Fibroblast of villous mesenchyme (primary cell): Measurements from ENCODE around the gene MCF2L. TPM values are rescaled to one million over a fixed set of nuclear protein-coding genes. Genes with fewer than 3 reads are reported as not detected.

Source experiments
- DNase-seq: peaks from one replicate; pipeline ENCODE4 v3.0.0-alpha.2; 2010; ENCODE audit warnings: low read depth
- H3K4me3 ChIP-seq: 2 replicates; pipeline ENCODE4 v1.5.1; 2011; ENCODE audit warnings: low read depth, mild to moderate bottlenecking, low read length
- total RNA-seq: library from RNA; depleted of rRNA; stranded (reverse); fragments of >200 nt; gene quantifications from 2 replicates; pipeline ENCODE4 v1.2.3, GENCODE V29; 2012
- TF ChIP-seq, protein P1 (sequence below): IDR thresholded peaks from 2 replicates; pipeline ENCODE4 v1.5.1; 2012; ENCODE audit warnings: low read depth, mild to moderate bottlenecking, low read length; ENCODE audit not compliant: insufficient read depth

The MCF2L gene
- total RNA-seq, 1 donor: under 0.01 TPM

DNA sequence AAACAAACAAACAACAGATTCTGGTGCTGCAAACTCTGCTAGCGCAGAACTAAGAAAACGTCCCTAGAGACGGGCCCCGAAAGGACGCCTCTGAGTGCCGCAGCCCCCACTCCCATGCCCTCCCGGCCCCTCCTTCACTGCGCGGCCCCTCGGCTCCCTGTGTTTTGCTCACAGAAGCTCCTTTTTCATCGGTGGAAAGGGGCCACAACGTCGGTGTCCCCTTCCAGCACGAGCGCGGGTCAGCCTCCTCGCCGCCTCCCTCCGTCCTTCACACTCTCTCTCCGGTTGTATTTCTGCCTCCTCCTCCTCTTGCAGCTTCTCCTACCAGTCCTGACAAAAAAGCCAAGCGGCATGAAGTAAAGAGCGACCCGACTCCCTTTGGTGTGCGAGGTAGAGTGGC, 121.8 kb downstream of the MCF2L start:
- TF ChIP-seq, protein P1, sequence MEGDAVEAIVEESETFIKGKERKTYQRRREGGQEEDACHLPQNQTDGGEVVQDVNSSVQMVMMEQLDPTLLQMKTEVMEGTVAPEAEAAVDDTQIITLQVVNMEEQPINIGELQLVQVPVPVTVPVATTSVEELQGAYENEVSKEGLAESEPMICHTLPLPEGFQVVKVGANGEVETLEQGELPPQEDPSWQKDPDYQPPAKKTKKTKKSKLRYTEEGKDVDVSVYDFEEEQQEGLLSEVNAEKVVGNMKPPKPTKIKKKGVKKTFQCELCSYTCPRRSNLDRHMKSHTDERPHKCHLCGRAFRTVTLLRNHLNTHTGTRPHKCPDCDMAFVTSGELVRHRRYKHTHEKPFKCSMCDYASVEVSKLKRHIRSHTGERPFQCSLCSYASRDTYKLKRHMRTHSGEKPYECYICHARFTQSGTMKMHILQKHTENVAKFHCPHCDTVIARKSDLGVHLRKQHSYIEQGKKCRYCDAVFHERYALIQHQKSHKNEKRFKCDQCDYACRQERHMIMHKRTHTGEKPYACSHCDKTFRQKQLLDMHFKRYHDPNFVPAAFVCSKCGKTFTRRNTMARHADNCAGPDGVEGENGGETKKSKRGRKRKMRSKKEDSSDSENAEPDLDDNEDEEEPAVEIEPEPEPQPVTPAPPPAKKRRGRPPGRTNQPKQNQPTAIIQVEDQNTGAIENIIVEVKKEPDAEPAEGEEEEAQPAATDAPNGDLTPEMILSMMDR: no peak
- H3K4me3 ChIP-seq: no peak overlapping the region
- DNase-seq: no peak

DNA sequence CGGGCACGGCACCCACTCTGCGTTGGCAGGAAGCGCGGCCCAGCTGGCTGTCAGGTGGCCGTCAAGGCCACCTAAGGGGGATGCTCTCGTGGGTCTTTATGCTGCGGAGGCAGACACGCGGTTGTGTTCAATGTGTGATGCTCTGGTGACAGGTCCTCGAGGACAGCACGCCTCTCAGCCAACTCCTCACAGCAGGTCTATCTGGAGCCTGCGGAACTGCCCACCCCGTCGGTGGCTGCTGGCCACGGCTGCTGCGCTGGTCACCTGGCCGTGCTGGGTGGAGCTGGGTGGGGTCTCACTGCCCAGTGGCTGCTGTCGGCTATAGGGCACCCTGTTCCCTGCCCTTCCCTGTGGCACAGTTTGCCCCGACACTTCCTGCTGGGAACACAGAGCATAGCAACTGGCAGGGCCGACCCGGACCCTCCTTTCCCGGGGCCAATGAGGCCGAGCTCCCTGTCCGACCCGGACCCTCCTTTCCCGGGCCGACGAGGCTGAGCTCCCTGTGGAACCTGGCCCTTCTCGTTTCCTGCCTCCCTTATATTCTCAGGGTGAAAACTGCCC, 122.3 kb downstream of the MCF2L start:
- TF ChIP-seq, protein P1: no peak

DNA sequence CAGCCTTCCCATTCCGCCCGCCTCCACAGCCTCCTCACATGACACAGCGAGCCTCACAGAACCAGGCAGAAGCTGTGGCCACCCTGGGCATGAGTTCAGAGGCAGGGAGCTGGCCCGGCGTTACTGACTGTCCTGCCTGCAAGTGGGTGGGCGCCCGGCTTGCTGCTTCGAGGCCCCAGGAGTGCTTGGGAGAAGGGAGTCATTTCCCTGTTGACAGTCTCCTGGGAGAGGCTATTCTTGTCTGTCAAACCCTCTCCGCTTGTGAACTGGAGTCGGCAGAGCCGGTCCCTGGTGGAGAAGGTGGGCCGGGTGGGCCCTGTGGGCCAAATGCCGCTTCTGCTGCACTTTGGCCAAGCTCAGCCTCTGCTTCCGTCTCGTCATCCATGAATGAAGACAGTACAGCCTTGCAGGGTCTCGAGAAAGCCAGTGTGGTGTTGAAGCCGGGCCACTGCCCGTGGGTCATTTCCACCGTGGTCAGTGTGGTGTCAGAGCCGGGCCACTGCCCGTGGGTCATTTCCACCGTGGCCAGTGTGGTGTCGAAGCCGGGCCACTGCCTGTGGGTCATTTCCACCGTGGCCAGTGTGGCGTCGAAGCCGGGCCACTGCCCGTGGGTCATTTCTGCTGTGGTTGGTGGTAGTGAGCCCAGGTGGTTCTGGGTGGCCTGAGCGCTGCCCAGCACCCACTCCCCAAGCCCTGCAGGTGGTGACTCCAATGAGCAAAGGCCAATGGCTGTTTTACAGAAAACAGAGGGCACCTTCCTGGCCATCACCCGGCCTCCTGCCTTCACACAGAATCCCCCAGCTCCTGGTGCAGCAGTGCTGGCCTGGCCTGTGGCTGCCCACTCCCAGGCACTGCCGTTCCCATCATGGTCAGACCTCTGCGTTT, 123.1 kb downstream of the MCF2L start:
- DNase-seq: no peak
- TF ChIP-seq, protein P1: no peak
- H3K4me3 ChIP-seq: no peak overlapping the region

More for the DNA sequence above, 122.3 kb downstream of the MCF2L start:
- no peak overlapping the region for H3K4me3 ChIP-seq
- DNase-seq: no peak

DNA sequence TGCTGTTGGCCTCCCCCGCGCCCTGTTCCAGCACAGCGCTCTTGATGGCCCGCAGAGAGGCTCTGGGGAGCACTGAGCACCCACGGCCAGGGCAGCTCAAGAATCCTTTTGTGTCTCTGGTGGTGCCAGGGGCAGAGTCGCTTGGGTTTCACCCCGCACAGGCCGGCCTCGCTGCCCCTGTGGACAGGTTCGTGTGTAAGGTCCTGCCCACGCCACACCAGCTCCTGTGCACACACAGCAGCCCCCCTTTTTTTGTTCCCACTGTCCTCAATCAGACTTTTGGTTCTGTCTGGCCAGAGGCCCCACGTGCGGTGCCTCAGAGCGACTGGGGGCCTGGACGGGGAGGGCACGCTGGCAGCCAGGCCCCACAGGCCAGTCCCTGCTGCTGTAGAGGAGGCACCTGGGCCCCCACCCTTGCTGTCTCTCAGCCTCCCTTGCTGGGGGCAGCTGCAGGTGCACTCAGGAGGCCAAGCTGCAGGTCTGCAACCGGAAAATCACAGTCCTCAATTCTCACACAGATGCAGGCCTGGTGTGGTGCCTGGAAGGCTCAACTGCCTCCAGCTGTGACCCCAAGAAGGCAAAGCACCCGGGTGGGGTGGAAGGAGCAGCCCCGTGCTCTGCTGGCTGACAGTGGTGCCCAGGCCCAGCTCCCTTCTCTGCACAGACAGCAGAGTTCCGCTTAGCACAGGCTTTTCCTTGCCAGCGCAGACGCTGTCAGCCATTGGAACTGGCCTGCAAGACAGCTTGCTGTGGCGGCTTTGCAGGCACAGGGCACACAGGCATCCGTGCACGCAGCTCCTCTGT, 124.0 kb downstream of the MCF2L start:
- TF ChIP-seq, protein P1: no peak

DNA sequence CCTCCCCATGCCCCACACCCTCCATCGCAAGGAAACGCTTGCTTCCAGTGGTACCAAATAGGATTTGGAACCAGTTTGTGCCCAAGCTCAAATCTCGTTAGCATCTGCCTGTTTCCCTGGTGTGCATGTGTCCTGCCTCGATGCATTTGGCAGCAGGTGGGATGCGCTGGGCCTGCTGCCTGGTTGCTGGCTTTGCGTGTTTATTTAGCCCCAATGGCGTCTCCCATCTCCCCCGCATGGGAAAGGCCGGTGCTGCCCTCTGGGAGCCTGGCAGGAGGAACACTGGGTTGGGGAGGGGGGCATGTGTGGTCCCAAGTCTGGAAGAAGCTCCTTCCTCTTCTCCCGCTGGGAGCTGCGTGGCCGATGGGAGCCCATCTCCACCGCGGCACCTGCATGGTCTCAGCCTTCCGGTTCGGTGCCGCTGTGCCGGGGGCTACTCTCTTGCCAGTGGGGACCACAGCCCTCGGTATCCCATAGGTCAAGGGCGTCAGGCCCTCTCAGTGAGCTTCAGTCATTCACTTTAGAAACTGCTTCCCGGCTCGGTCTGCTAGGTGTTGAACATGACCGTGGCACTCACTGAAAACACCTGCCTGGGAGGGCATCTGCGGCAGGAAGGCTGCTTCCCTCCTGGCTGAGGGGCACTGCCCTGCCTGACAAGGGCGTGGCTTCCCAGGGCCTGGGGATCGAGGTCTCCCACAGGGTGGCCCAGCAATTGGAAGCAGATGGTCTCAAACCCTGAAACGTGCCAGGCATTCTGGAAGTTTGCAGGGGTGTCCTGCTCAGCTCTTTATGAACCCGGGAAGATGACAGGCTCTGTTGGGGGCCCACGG, 124.8 kb downstream of the MCF2L start:
- no peak for DNase-seq
- TF ChIP-seq, protein P1: no peak

More for the DNA sequence above, 124.0 kb downstream of the MCF2L start:
- H3K4me3 ChIP-seq: no peak overlapping the region
- no peak for DNase-seq

DNA sequence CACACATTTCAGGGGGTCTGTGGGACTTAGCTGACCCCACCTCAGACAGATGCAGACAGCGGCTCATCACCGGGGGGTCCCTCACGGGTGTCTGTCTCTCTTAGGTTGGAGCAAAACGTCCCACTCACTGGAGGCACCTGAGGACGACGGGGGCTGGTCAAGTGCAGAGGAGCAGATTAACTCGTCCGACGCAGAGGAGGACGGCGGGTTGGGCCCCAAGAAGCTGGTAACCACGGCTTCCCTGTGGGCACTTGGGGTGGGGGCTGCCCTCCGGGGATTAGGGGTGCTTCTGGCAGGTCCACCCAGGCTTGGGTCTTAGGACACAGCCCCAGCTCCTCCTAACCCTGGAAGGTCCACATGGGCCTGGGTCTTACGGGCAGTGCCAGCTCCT, 125.4 kb downstream of the MCF2L start:
- DNase-seq: no peak
- H3K4me3 ChIP-seq: no peak overlapping the region
- TF ChIP-seq, protein P1: no peak

More for the DNA sequence above, 124.8 kb downstream of the MCF2L start:
- no peak overlapping the region for H3K4me3 ChIP-seq
